CD4-positive, alpha-beta T cell treated with Interleukin-2 at 100 ng/mL for 4 hours (primary cell): ENCODE data around the gene GPR108.
"Not testable (repeated sequence)": the region's sequence is repeated elsewhere in the genome, so short reads cannot be mapped to it uniquely, and the experiment has no call there.

Experiments
- DNase-seq: peaks from one replicate; pipeline ENCODE4 v3.0.0-alpha.2; 2020; ENCODE audit warnings: low spot score

Gene GPR108

GRCh38 chr19:6720369-6721137, 16.8 kb downstream of the GPR108 start, which contains the start of gene C3:
Gene C3 (minus strand): TSS chr19:6720650. CDS start chr19:6720589, 61 bp downstream.
- no peak for DNase-seq

- DNase-seq: no peak
Observed at GRCh38 chr19:6719992-6720368, 17.4 kb downstream of the GPR108 start.

- DNase-seq: no peak
Observed at GRCh38 chr19:6719540-6719861, 17.9 kb downstream of the GPR108 start.

- no peak for DNase-seq
Observed at GRCh38 chr19:6718741-6719539, 18.4 kb downstream of the GPR108 start.

- no peak for DNase-seq
Observed at GRCh38 chr19:6718111-6718740, 19.2 kb downstream of the GPR108 start.

- no peak for DNase-seq
Observed at GRCh38 chr19:6717441-6717971, 19.9 kb downstream of the GPR108 start.

GRCh38 chr19:6717036-6717435, 20.3 kb downstream of the GPR108 start:
- DNase-seq: no peak

- no peak for DNase-seq
Observed at GRCh38 chr19:6716610-6716970, 20.8 kb downstream of the GPR108 start.

- no peak for DNase-seq
Observed at GRCh38 chr19:6714749-6715555, 22.4 kb downstream of the GPR108 start.

- no peak for DNase-seq
Observed at GRCh38 chr19:6713773-6714692, 23.3 kb downstream of the GPR108 start.

GRCh38 chr19:6712692-6713670, 24.4 kb downstream of the GPR108 start:
- no peak for DNase-seq

GRCh38 chr19:6712231-6712630, 25.1 kb downstream of the GPR108 start:
- DNase-seq: no peak

GRCh38 chr19:6711605-6712004, 25.8 kb downstream of the GPR108 start:
- DNase-seq: no peak

- no peak for DNase-seq
Observed at GRCh38 chr19:6711078-6711361, 26.4 kb downstream of the GPR108 start.

GRCh38 chr19:6710273-6711077, 26.9 kb downstream of the GPR108 start:
- DNase-seq: no peak

- DNase-seq: no peak
Observed at GRCh38 chr19:6709549-6709948, 27.8 kb downstream of the GPR108 start.

- DNase-seq: not testable (repeated sequence)
Observed at GRCh38 chr19:6708913-6709312, 28.5 kb downstream of the GPR108 start.

- DNase-seq: no peak
Observed at GRCh38 chr19:6708346-6708745, 29.0 kb downstream of the GPR108 start.

- DNase-seq: no peak
Observed at GRCh38 chr19:6707658-6708018, 29.7 kb downstream of the GPR108 start.
